ENCODE data around the gene C14orf119. TPM values are rescaled to one million over a fixed set of nuclear protein-coding genes. Genes with fewer than 3 reads are reported as not detected.
A peak's percentile ranks its signal among the peaks of the same experiment; 100 is the strongest.

Gene C14orf119
- total and polyA plus RNA-seq, 2 donors from 2014 or later, result 42.8 to 56.6 TPM

GRCh38 chr14:23093526-23093925 is 1.8 kb upstream of the C14orf119 start:
- no peak for FAIRE-seq
- Histone ChIP-seq H3K36me3 (ENCODE audit: control insufficient read depth in 2 of 3, insufficient read depth in 3 of 3, low read length in 3 of 3) (peaks cover 13 to 28% (median 20%) of the 10 kb centered on the region in 3 donors), H3K4me3 (ENCODE audit: low read length in 3 of 3) (peak overlapping the region in 2 of 3 donors; percentile 79 to 97)

DNA sequence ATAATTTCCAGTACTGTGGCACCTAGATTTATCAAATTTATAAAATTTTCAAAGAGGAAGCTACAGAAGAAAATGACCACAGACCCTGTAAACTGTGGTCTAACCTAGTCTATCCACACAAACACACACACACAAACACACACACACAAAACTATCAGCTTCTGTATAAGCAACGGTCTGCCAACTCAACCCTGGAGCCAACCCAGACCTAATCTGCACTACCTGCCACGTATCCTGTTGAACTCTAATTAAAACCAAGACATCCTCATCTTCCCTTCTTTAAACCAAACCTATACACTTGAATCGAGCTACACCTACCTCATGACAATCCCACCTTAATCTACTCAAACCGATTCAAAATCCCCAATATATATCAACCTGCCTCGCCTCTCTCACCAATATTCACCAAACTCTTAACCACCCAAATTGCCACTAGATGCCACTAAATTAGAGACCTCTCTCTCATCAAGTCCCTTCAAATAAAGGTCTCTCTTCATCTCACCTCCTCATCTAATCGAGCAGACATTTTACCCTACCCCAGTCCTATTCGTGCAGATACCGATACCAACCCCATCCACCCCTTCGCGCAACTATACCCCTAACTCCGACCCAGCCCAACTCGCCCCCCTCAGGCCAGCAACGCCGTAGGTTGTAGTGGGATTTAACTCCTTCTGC is 1.2 kb upstream of the C14orf119 start:
- H3K9ac ChIP-seq (ENCODE audit: low read length in 3 of 3), result peak overlapping the region; percentile 80 to 99 (median 94)
- FAIRE-seq (no peak), DNase-seq (no peak)
- peaks cover 15 to 26% (median 24%) of the 10 kb centered on the region in 3 donors for H3K36me3 ChIP-seq (ENCODE audit: control insufficient read depth in 2 of 3, insufficient read depth in 3 of 3, low read length in 3 of 3)
- no peaks in the 10 kb centered on the region for H3K27me3 ChIP-seq (ENCODE audit: control insufficient read depth, insufficient read depth, low read length)
- peak overlapping the region; percentile 98 to 99 for H3K27ac ChIP-seq (ENCODE audit: low read depth in 2 of 2, low read length in 2 of 2)
- peaks cover 0 to 7% (median 2%) of the 10 kb centered on the region in 3 donors for H3K4me1 ChIP-seq (ENCODE audit: control insufficient read depth in 2 of 3, insufficient read depth in 2 of 3, low read depth in 1 of 3, low read length in 3 of 3)
- intact Hi-C loops (cut with DNase I), result no loop called here
- no peak for TF ChIP-seq CTCF (IDR thresholded peaks at IDR 0.05; ENCODE audit: borderline replicate concordance, extremely low read depth, insufficient read depth)
- H3K9me3 ChIP-seq (ENCODE audit: control insufficient read depth in 2 of 3, insufficient read depth in 1 of 3, low read length in 3 of 3), result no peaks in the 10 kb centered on the region
- H3K4me3 ChIP-seq (ENCODE audit: low read length in 3 of 3), result peak overlapping the region; percentile 79 to 97 (median 97)

More at GRCh38 chr14:23093526-23093925, 1.8 kb upstream of the C14orf119 start:
- Histone ChIP-seq H3K27ac (ENCODE audit: low read depth in 2 of 2, low read length in 2 of 2) (no peak overlapping the region), H3K4me1 (ENCODE audit: control insufficient read depth in 2 of 3, insufficient read depth in 2 of 3, low read depth in 1 of 3, low read length in 3 of 3) (peaks cover 0 to 7% (median 2%) of the 10 kb centered on the region in 3 donors), H3K27me3 (ENCODE audit: control insufficient read depth, insufficient read depth, low read length) (no peaks in the 10 kb centered on the region), H3K9me3 (ENCODE audit: control insufficient read depth in 2 of 3, insufficient read depth in 1 of 3, low read length in 3 of 3) (no peaks in the 10 kb centered on the region), H3K9ac (ENCODE audit: low read length in 3 of 3) (peak overlapping the region in 2 of 3 donors; percentile 80 to 99)
- no peak for DNase-seq
- intact Hi-C loops (cut with DNase I), result no loop called here
- no peak for TF ChIP-seq CTCF (IDR thresholded peaks at IDR 0.05; ENCODE audit: borderline replicate concordance, extremely low read depth, insufficient read depth)

GRCh38 chr14:23094666-23095195 is 574 bp upstream of the C14orf119 start, which contains the start of gene ACIN1:
Gene ACIN1, minus strand, starts transcription at chr14:23095136. Its CDS starts 24 bp downstream, at chr14:23095112.
- Histone ChIP-seq H3K36me3 (ENCODE audit: control insufficient read depth in 2 of 3, insufficient read depth in 3 of 3, low read length in 3 of 3) (peaks cover 11 to 20% (median 19%) of the 10 kb centered on the region in 3 donors), H3K9ac (ENCODE audit: low read length in 3 of 3) (peak within 1 kb of the TSS; percentile 96 to 99 (median 97)), H3K4me1 (ENCODE audit: control insufficient read depth in 2 of 3, insufficient read depth in 2 of 3, low read depth in 1 of 3, low read length in 3 of 3) (peaks cover 0 to 7% (median 2%) of the 10 kb centered on the region in 3 donors), H3K27ac (ENCODE audit: low read depth in 2 of 2, low read length in 2 of 2) (peak within 1 kb of the TSS; percentile 98 to 99), H3K27me3 (ENCODE audit: control insufficient read depth, insufficient read depth, low read length) (no peaks in the 10 kb centered on the region), H3K4me3 (ENCODE audit: low read length in 3 of 3) (peak within 1 kb of the TSS; percentile 85 to 97 (median 97)), H3K9me3 (ENCODE audit: control insufficient read depth in 2 of 3, insufficient read depth in 1 of 3, low read length in 3 of 3) (no peaks in the 10 kb centered on the region)
- DNase-seq (peak in 4 of 5 donors; percentile 88 to 97 (median 94)), FAIRE-seq (no peak)
- intact Hi-C loops (cut with DNase I), result no loop called here
- no peak for TF ChIP-seq CTCF (IDR thresholded peaks at IDR 0.05; ENCODE audit: borderline replicate concordance, extremely low read depth, insufficient read depth)

All from kidney (tissue), 14 donors.